Measurements from ENCODE around the gene TIAM2.
"Not testable (repeated sequence)": the region's sequence is repeated elsewhere in the genome, so short reads cannot be mapped to it uniquely, and the experiment has no call there.

TIAM2 gene

DNA sequence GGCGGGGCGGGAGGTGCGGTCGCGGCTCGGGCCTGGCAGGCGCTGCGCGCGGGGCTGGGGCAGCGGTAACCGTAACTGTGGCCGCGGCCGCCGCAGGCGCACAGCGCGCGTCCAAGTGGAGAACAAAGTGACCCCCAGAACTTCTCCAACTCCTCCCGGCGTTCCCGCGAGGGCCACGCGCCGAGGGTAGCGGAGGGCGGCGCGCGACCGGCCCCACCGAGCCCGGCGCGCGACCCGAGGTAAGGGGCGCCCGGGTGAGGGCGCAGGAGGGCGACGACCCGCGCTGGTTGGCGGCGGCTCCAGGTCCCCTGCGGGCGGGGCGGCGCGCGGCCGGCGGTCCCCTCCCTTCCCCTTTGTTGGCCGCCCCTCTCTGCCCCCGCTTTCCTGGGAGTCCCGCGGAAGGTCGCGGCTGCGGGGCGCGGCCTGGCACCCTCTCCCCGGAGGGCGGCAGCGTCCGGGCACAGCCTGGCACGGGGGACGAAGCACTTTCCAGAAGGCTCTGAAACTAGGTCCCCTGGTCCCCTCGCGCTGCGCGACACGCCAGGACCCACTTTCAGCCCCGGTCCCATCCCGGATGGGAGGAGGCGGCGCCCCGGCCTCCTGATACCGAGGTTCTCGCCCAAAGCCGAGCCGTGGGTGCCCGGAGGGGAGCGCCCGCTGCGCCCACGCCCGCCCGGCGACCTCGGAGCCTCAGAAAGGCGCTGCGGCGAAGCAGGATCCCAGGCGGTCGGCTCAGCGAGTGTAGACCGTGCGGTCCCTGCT lies at the start of gene TIAM2:
Gene TIAM2, plus strand, starts transcription at position 62 of the 762 bp plus-strand sequence. CDS start 133,909 bp downstream, outside the sequence.
- DNase-seq (ENCODE audit: low spot score) = peak; percentile 72

DNA sequence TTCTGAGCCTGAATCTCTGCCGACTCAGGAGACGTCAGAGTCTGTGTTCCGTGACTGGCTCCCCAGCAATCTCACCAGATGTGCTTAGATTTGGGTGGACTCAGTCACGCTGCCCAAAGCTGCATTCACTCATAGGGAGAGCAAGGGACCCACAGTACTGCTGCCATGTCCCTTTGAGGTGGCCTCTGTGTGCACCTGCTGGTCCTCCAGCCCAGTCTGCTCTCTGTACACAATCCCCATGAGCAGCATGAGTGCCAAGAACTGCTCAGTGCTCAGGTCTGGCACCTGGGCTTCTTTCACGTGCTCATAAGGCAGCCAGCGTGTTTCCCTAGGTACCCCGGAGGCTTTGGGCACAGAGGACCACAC lies 44.2 kb upstream of the TIAM2 start:
- no peak for DNase-seq (ENCODE audit: low spot score)

DNA sequence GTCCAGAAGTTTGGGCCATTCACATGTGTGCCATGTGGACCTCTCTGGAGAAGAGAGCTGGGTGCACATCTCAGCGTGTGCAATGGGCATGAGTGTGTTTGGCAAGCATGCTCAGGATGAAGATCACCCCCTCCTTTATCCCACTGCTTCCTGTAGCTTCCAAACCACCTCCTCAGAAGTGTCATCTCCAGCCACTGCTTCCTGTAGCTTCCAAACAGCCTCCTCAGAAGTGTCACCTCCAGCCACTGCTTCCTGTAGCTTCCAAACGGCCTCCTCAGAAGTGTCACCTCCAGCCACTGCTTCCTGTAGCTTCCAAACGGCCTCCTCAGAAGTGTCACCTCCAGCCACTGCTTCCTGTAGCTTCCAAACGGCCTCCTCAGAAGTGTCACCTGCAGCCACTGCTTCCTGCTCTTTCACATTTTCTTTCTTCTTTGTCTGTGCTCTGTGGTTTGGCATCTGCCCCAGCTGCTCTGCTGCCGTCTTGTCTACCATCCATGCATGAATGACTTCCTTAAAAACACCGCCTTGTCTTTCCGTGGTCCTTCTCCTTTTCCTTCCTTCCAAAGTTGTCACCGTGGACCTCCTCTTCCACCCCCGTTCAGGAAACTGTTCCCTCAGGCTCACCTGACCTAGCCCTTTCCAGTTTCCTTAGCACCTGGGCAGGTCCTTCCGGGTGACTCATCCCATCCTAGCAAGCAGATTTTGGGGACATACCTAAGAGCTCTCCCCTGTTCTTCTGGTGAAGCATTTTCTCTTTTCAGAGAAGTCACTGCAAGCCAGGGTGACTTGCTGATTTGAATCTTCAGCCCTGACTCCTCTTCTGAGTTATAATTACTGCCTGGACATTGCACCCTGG lies 43.5 kb upstream of the TIAM2 start:
- DNase-seq (ENCODE audit: low spot score) = no peak

DNA sequence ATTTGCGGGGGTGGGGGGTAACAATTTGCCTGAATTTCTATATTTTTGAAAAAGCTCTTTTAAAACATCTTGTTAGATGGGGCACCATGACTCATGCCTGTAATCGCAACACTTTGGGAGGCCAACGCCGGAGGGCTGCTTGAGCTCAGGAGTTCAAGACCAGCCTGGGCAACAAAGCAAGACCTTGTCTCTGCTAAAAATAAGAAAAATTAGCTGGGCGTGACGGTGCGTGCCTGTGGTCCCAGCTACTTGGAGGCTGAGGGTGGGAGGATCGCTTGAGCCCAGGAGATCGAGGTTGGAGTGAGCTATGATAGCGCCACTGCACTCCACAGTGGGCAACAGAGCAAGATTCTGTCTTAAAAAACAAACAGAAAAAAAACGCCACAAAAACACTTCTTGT lies 41.5 kb upstream of the TIAM2 start:
- DNase-seq (ENCODE audit: low spot score) = no peak

DNA sequence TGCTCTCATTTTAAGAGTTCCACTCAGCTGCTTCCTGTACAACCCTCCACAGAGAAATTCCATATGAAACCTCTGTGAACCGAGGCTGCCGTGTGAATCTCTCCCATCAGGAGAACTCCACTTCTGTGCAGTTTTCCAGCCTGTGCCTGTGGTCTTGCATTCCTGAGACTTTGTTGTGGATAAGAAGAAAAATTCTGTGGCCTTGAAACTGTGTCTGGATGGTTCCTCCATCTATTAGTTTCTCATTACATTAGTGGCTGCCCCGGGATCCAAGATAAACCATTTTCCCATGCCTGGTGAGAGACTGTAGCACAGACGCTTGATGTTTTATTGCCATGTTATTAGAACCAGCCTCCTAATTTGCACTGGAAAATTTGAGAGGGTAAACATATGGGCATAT lies 40.8 kb upstream of the TIAM2 start:
- no peak for DNase-seq (ENCODE audit: low spot score)

DNA sequence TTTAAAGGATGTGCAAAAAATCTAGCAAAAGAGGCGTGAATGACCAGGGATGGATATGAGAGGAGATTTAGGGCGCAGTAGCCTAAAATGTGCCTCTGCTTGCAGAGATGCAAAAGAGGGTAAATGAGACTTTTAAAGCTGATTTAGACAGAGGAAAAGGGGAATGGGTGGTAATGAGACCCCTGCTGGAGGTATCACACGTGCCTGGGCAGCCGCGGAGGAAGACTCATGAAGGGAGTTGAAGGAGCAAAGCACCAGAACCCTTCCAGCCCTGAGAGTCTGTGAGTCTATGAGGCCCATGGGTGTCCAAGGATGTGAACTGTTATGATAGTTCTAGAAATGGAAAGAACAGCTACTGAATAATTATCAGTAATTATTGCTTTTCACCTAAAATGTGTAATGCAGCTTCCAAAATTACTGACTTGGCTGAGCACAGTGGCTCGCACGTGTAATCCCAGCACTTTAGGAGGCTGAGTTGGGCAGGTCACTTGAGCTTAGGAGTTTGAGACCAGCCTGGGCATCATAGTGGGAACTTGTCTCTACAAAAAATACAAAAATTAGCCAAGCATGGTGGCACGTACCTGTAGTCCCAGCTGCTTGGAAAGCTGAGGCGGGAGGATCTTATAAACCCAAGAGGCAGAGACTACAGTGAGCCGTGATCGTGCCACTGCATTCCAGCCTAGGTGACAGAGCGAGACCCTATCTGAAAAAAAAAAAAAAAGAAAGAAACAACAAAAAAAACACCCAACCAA lies 38.2 kb upstream of the TIAM2 start:
- no peak for DNase-seq (ENCODE audit: low spot score)

DNA sequence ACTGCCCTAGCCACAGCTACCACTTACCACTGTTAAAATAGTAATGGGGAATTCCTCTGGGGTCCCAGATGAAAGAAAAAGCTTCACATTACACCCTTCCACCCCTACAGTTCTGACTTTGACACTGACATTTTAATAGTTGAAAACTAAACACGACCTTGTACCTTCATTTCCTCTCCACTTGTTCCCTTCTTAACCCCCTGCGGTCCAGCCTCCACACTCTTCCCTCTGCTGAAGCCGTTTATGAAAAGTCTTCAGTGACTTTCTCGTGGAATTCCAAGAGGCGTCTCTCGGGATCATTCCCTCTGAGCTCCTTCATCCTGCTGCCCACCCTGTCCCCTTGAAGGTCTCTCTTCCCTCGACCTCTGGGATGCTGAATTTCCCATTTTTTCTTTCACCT lies 36.6 kb upstream of the TIAM2 start:
- no peak for DNase-seq (ENCODE audit: low spot score)

DNA sequence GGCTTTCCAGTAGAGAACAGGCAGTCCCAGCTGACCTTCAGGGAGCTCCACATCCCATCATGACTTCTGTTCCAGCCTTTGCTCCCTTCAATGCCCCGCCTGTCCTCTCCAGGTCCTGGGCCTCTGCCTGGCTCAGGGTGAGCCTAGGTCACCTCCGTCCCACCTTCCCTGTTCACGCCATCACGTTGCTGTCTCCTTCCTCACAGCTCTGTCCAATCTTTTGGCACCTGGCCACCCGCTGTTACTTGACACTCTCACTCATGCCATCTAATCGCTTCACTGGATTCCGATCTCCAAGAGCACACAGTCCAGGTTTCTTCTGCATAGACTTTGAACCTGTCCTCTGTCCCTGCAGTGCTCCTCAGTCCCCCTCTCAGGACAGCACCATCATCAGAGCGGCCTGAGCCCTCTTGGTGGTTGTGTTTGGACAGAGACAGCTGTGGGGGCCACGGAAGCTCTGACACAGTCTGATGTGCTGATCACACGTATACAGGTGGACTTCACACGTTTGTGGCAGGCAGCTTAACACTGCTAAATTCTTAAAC lies 34.7 kb upstream of the TIAM2 start:
- no peak for DNase-seq (ENCODE audit: low spot score)

DNA sequence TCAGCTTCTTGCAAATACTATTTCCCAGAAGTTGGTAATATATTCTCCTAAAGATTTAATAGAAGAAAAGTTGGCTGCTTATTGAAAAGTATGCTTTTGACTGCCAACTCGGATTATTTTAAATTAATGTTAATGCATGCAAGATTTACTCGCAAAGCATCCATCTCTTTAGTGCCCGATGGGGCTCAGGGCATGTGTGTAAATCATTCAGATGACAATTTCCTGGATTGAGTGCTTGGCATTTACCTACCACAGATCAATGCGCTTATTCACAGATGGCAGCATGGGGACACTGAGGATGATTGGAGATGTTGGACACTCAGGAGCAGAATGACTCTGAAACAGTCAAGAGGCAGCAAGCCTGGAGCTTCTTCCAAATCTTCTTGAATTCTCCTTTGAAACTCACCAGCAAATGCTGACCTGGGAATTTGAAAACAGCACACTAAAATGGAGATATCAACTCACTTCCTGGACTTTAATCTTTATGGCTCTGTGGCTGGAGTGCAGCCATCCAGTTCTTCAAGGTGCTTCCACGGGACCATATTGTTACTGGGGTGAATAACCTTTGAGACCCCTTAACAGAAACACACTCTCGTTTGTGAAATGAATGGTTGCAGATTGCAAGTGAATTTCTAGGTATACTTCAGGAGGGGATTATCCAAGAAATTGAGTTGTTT lies 34.1 kb upstream of the TIAM2 start:
- no peak for DNase-seq (ENCODE audit: low spot score)

DNA sequence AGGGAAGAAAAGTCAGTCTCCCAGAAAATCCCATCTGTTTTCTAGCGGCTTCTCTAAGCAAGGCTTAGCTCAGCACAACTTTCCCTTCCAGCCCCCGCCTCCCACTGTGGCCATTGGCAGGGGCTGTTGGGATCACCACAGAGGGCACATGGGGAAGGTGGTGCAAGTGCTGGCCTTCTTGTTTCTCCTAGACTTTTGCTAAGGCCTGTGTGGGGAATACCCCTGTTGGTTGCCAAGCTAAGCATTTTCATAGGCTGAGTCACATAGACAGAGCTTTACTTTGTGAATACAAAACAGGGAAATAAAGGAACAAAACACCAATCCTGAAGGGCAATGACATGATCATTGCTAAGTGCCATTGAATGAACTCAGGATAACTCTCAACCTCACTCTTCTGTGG lies 32.4 kb upstream of the TIAM2 start:
- no peak for DNase-seq (ENCODE audit: low spot score)

DNA sequence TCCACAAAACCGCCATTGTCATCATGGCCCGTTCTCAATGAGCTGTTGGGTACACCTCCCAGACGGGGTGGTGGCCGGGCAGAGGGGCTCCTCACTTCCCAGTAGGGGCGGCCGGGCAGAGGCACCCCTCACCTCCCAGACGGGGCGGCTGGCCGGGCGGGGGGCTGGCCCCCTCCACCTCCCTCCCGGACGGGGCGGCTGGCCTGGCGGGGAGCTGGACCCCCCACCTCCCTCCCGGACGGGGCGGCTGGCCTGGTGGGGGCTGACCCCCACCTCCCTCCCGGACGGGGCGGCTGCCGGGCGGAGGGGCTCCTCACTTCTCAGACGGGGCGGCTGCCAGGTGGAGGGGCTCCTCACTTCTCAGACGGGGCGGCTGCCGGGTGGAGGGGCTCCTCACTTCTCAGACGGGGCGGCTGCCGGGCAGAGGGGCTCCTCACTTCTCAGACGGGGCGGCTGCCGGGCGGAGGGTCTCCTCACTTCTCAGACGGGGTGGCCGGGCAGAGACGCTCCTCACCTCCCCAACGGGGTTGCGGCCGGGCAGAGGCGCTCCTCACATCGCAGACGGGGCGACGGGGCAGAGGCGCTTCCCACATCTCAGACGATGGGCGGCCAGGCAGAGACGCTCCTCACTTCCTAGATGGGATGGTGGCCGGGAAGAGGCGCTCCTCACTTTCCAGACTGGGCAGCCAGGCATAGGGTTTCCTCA lies 28.9 kb upstream of the TIAM2 start:
- not testable (repeated sequence) for DNase-seq (ENCODE audit: low spot score)

DNA sequence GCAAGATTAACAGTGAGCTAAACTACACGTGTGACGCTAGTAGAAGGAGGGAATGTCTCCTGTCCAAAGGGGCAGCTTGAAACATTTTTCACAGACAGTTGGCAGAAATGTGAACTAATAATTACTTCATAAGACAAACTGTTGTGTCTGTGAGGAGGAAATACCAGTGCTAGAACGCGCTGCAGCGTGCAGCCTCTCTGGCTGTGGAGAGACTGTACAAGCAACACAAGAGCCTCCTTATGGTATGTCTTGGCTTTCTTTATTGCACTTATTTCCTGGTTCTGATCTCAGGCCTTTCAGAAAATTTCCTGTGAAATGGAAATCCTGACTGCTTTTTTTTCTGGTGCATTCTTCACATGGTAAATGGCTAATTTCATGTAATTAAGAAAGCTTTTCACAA lies 25.3 kb upstream of the TIAM2 start:
- no peak for DNase-seq (ENCODE audit: low spot score)

DNA sequence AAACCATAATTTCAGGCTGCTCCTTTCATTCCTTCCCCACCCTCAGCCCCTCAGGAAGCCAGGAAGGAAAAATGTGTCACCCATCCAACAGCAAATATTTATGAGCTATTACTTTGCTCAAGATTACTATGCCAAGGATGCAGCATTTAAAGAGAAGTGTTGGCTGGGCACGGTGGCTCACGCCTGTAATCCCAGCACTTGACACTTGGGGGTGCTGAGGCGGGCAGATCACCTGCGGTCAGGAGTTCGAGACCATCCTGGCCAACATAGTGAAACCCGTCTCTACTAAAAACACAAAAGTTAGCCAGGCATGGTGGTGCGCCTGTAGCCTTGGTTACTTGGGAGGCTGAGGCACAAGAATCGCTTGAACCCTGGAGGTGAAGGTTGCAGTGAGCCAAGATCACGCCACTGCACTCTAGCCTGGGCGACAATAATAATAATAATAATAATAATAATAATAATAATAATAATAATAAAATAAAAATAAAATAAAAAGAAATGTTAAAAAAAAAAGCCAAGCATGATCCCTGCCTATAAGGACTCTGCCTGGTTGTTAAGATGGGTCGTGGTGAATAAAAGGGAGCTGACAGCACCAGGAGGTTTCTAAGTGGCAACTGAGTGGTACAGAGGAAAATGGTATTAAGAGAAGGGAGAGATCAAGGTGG lies 20.5 kb upstream of the TIAM2 start:
- no peak for DNase-seq (ENCODE audit: low spot score)

DNA sequence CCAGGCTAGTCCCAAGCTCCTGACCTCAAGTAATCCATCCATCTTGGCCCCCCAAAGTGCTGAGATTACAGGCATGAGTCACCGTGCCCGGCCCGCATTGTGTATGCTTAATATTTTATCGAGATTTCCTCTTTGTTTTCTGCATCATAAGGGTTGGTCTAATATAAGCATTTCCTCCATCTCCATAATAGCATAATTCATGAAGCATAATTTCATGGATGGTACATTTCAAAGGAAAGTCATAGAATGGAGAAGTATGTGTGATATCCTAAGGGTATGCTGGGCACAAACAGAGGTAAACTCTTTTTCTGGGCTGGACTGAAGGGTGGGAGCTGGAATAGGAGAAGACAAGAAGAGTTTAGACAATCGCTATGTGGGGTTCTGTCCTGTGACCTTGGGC lies 17.5 kb upstream of the TIAM2 start:
- no peak for DNase-seq (ENCODE audit: low spot score)

DNA sequence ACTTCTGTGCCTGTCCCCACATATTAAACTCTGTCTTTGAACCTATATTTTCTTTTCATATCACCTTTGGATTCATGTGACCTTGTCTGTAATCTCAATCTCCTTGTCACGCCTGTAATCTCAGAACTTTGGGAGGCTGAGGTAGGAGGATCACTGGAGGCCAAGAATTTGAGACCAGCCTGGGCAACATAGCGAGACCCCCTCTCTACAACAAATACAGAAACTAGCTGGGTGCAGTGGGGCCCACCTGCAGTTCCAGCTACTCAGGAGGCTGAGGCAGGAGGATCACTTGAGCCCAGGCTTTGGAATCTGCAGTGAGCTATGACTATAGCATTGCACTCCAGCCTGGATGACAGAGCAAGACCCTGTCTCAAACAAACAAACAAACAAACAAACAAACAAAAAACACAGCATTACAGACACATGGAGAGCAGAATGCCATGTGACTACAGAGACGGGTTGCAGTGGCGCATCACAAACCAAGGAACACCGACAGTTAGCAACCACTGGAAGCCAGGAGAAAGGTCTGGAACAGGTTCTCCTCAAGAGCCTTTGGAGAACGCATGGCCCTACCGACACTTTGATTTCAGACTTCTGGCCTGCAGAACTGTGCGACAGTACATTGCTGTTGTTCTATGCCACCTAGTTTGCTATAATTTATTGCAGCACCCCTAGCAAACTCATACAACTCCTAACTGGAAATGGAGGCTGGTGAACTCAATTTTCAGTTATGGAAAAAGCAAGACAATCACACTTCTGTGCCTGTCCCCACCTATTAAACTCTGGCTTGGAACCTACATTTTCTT lies 14.6 kb upstream of the TIAM2 start:
- no peak for DNase-seq (ENCODE audit: low spot score)

DNA sequence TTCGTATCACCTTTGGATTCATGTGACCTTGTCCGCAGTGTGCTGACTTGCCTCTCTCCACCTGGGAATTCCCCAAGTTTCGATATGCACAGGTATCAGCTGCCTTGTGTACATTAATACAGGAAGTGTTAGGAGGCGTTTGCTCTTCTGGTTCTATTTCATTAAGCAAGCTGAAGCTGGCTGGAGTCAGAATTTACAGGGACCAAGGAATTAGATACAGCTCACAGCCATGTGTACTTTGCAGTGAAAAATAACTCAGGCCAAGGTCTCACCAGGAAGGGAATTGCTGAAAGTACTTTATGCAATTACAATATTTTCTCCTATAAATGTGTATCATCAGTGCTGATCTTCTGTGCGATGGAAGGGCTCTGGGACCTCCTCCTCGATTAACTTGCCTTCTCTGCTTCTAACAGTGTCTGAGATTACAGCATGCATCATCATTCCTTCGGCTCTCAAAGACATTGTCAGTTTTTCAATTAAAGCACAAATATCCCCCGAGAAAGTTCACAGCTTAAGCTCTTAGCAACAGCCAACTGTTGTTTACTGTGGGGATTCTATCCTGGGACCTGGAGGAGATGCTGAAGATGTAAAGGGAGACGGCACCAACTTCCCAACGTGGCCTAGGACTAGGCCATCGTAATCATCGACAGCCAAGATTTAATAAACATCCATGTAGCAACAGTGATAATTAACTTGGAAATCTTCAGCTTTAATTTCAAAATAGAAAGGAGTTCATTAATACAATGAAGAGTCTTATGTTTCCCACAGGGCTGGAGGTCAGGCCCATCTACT lies 13.8 kb upstream of the TIAM2 start:
- no peak for DNase-seq (ENCODE audit: low spot score)

DNA sequence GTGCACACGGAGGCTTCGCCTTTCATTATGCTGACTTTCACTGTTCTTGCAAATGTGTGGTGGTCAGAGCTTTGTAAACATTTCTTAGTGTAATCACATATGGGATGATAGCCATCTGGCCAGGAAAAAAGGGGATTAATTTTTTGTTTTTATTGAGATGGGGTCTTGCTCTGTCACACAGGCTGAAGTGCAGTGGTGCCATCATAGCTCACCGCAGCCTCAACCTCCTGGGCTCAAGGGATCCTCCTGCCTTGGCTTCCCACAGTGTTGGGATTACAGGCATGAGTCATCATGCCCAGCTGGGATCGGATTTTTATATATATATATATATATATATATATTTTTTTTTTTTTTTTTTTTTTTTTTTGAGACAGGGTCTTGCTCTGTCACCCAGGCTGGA lies 11.0 kb upstream of the TIAM2 start:
- no peak for DNase-seq (ENCODE audit: low spot score)

DNA sequence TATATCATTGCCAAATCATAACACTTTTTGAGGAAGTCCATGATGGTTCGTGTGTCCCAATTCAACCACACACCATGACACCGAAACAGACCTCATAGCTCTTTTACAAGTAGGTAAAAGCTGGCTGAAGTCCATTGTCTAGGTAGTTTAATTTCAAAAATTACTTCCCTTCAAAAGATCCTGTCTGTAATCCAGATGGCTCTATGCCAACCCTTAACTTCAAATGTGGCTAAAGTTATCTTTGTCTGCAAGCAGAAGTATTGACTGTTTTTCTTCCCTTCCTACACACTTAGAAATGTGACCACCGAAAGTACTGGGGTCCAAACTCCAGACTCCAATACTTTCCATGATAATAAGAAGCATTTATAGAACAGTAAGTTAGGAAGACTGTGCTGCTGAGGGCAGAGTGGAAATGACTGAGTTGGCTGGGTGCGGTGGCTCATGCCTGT lies 8.3 kb upstream of the TIAM2 start:
- DNase-seq (ENCODE audit: low spot score) = no peak

DNA sequence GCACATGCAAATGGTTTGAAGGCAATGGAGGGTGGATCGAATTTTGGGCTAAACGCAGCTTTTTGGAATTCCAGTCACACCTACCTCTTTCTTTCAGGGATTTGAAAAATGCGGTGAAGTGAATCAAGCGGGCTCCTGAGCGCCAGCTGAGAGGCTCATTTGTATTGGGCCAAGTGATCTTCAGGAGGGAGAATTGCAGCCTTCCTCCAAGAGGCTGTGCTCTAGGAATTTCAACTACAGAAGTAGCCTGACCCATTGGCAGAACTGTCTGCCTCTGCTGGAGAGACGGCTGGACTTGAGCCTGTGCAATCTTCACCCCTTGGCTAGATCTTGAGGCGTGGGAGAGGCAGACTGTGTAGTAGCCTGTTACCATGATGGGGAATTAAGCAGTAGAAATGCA lies 5.7 kb upstream of the TIAM2 start:
- no peak for DNase-seq (ENCODE audit: low spot score)
